Suprapubic skin (tissue), 4 donors: ENCODE results near the gene IL2RG.

Experiments
- CTCF ChIP-seq, 2 donors: fragments of 200-600 bp in 1 of 2; fragments of 450-650 bp in 1 of 2; sonication (generic) in 1 of 2; IDR thresholded peaks; one replicate each; pipeline ENCODE4 v1.5.1; 2016 to 2019; ENCODE audit warnings: antibody characterized with exemption in 2 of 2, mild to moderate bottlenecking in 1 of 2, moderate library complexity in 1 of 2
- POLR2A ChIP-seq, 2 donors: fragments of 450-650 bp; IDR thresholded peaks; one replicate each; pipeline ENCODE4 v1.6.1; 2017; ENCODE audit warnings: antibody characterized with exemption in 2 of 2, mild to moderate bottlenecking in 2 of 2, moderate library complexity in 2 of 2
- POLR2AphosphoS5 ChIP-seq, 3 donors: sonication (generic); formaldehyde crosslinking; IDR thresholded peaks; one replicate each; pipeline ENCODE4 v1.6.1; 2017; ENCODE audit warnings: antibody characterized with exemption in 3 of 3

GRCh38 chrX:71111921-71112431 lies 599 bp upstream of the IL2RG start:
- TF ChIP-seq POLR2AphosphoS5 (IDR thresholded peaks at IDR 0.05), result no peak
- TF ChIP-seq CTCF (IDR thresholded peaks at IDR 0.05), result no peak
- TF ChIP-seq POLR2A (IDR thresholded peaks at IDR 0.05), result no peak
